IPS DF 19.7 (cell line): ENCODE measurements around the gene ARID3A.

ENCODE experiments used
- DNase-seq: peaks from one replicate; pipeline ENCODE4 v3.0.0-alpha.2; 2013; ENCODE audit warnings: low read depth, low spot score

The ARID3A gene

DNA sequence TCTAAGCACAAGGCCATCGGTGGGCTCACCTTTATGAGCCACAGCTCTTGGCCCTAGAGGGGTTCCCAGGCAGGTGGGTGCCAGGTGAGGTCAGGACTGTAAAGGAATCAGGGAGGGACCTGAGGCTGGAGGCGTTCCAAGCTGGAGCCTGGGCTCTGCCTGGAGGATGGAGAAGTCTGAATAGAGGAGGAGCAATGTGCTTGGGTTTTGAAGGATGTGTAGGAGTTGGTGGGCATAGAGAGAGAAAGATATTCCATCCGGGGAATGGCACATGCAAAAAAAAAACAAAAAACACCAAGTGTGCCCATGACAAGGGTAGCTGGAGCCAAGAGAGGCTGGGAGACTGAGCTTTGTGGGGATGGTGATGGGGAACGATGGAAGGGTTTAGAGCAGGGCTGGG lies 76.8 kb downstream of the ARID3A start:
- DNase-seq: no peak

DNA sequence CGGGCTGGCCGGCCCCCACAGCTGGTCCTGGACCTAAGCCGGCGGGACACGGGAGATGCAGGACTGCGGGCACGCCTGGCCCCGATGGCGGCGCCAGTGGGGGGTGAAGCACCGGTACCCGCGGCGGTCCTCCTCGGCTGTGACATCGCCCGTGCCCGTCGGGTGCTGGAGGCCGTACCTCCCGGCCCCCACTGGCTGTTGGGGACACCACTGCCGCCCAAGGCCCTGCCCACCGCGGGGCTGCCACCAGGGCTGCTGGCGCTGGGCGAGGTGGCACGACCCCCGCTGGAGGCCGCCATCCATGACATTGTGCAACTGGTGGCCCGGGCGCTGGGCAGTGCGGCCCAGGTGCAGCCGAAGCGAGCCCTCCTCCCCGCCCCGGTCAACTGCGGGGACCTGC lies 77.4 kb downstream of the ARID3A start:
- DNase-seq: no peak

DNA sequence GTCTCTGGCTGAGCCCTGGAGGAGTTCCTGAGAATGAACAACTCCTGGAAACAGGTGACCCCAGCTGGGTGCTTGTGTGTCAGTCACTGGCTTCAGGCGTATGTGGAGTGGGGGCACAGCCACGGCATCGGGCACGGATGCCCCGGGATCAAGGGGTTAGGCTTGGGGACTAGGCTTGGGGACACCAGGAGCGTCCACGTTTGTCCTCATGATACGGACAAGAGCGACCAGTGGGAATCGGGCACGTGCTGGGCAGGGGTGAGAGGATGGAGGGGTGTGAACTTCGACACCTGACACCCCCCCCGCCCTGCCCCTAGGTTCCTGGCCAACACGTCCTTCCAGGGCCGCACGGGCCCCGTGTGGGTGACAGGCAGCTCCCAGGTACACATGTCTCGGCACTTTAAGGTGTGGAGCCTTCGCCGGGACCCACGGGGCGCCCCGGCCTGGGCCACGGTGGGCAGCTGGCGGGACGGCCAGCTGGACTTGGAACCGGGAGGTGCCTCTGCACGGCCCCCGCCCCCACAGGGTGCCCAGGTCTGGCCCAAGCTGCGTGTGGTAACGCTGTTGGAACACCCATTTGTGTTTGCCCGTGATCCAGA lies 78.5 kb downstream of the ARID3A start:
- DNase-seq: no peak

DNA sequence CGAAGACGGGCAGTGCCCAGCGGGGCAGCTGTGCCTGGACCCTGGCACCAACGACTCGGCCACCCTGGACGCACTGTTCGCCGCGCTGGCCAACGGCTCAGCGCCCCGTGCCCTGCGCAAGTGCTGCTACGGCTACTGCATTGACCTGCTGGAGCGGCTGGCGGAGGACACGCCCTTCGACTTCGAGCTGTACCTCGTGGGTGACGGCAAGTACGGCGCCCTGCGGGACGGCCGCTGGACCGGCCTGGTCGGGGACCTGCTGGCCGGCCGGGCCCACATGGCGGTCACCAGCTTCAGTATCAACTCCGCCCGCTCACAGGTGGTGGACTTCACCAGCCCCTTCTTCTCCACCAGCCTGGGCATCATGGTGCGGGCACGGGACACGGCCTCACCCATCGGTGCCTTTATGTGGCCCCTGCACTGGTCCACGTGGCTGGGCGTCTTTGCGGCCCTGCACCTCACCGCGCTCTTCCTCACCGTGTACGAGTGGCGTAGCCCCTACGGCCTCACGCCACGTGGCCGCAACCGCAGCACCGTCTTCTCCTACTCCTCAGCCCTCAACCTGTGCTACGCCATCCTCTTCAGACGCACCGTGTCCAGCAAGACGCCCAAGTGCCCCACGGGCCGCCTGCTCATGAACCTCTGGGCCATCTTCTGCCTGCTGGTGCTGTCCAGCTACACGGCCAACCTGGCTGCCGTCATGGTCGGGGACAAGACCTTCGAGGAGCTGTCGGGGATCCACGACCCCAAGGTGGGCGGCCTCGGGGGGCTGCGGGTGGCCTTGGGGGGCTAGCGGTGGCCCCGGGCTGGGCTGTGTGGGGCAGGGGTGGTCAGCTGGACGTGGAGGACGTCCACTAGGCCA lies 79.2 kb downstream of the ARID3A start:
- no peak for DNase-seq

DNA sequence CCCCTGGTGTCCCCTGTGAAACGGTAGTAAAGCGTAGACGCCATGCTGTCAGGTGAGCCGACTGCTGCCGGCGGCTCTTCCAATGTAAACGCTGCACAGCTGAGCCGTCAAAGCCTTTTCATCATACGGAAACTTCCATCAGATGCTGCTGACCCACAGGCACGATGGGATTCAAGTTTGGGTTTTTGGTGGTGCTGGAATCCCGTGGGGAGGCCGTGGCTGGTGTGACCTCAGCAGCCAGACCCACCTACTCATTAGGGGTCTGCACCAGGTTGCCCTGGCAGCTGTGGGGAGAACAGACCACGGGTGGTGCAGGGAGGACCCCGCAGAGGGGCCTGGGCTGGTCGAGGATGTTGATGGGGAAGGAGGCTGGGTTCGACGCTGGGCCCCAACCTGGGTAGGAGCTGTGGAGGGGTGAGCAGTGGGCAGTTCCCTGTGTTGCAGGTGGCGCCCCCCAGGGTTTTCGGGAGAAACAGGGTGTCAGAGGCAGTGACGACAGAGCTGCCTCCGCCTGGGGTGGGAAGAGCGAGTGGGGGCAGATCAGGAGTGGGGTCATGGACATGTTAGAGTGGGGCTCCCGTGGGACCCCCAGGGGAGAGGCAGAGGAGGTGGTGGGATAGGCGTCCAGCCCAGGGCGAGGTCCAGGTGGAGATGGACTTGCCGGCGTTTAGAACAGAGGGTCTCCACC lies 81.0 kb downstream of the ARID3A start:
- no peak for DNase-seq

DNA sequence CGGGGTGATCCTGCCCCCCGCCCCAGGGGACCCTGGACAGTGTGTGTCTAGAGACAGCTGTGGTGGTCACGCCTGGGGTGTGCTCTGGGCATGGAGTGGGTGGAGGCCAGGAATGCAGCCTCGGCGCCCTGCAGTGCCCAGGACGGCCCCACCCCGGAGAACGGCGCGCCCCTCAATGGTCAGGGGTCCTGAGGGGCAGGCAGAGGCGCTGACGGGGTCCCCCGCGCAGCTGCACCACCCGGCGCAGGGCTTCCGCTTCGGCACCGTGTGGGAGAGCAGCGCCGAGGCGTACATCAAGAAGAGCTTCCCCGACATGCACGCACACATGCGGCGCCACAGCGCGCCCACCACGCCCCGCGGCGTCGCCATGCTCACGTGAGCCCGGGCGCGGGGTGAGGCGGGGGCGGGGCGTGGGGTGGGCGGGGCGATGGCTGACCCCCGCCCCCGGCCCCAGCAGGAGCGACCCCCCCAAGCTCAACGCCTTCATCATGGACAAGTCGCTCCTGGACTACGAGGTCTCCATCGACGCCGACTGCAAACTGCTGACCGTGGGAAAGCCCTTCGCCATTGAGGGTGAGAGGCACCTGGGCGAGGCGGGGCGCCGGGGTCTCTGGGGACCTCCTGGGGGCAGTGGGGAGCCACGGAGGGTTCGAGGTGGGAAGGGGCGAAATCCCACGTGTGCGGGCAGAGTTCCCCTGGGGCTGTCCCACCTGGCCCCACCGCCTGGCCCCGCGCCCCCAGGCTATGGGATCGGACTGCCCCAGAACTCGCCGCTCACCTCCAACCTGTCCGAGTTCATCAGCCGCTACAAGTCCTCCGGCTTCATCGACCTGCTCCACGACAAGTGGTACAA lies 81.8 kb downstream of the ARID3A start:
- DNase-seq: no peak

DNA sequence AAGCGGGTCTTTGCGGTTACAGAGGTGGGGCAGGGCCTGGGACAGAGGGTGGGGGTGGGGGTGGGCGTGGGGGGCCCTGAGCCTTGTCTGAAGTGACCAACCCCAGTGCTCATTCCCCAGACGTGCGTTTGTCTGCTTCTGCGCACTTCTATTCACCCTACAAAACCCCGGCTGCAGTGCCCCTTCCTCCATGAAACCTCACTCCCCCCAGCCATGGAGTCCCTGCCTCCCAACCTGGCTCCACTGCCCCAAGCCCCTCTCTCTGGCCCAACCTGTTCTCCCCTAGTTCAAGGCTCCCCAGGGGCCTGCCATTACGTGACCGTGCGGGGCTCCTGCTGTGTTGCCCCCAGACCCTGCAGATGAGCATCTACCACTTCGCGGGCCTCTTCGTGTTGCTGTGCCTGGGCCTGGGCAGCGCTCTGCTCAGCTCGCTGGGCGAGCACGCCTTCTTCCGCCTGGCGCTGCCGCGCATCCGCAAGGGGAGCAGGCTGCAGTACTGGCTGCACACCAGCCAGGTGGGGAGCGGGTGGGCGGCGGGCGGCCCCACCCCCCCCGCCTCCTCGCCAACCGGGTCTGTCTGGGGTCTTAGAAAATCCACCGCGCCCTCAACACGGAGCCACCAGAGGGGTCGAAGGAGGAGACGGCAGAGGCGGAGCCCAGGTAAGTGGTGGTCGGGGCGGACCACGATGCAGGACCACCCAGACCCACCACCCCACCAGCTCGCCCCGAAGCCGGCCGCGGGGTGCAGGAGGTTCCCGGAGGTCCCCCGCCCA lies 82.6 kb downstream of the ARID3A start:
- DNase-seq: no peak

DNA sequence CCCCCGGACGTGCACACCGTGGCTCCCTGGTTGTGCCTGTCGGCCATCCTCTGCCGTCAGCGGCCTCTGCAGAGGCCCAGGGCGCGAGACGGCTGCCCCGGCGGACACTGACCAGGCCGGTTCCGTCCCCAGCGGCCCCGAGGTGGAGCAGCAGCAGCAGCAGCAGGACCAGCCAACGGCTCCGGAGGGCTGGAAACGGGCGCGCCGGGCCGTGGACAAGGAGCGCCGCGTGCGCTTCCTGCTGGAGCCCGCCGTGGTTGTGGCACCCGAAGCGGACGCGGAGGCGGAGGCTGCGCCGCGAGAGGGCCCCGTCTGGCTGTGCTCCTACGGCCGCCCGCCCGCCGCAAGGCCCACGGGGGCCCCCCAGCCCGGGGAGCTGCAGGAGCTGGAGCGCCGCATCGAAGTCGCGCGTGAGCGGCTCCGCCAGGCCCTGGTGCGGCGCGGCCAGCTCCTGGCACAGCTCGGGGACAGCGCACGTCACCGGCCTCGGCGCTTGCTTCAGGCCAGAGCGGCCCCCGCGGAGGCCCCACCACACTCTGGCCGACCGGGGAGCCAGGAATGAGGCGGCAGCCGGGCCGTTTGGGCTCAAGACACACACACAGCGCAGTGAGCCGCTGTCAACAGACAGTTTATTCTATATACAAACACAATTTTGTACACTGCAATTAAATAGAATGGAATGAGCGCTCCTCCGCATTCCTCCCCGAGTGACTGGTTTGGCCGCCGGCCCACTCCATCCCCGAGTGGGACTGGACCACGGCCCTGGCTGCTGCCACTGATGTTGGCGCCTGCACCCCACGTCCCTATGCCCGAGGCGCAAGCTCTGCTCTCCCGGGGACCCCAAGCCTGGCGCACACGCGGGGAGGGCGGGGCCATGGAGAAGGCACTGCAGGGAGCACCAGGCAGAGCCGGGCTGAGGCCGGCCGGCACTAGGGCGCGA lies 83.5 kb downstream of the ARID3A start:
- no peak for DNase-seq

DNA sequence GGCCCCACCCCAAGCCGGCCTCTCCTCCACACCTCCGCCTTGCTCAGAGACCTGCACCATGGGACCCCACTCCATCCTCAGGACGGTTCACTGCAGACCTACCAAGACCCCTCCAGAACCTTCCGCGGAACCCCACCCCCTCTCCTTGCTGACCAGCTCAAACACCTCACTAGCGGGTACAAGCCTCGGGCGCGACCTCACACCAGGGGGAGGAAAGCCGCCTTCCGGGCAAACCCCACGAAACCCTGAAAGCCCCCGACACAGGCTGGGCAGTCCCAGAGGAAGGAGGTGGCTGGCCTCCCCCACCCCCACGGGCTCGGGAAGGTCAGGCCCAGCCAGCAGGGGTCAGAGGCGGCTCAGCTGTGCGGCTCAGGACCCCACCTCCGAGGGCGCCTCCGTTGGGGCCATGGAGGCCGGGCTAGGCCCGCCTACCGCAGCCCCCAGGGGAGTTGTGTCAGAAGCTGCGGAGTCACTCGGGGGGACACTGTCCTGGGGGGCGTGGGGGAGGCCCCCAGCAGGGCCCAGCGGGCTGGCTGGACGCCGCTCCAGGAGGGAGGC lies 84.2 kb downstream of the ARID3A start:
- DNase-seq: no peak

DNA sequence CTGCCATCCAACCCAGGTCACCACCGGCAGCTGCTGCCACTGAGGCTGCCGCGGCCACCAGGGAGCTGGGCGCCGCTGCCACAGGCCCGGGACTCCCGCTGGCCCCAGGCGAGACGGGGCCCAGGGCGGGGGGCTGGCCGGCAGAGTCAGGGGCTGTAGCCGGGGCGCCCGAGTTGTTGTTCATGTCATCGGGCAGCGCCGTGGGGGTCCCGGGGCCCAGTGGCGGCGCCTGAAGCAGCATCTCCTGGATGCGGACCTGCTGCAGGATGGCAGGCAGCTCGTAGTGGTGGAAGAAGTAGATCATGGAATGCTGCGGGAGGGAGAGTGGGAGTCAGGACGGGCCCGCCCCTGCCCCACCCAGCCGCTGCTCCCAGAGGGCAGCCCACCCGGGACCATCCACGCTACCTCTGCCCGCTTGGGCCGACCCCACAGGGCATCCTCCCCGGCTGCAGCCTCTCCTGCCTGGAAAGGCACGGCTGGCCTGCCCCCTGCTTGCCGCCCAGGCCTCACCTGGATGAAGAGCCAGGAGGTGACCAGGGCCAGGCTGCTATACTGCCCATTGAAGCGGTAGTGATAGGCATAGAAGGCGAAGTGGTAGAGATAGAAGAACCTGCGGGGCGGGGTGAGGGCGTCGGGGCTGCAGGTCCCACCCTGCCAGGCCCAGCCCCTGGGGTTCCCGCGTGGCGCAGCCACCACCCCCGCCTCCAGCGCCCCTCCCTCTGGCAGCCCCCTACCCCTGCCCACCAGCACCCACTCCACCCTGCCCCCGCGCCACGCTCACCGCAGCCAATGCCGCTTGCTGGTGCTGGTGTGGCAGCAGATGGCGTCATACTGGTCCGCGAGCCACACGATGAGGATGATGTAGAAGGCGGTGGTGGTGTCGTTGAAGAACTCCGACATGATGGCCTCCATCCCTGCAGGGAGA lies 85.0 kb downstream of the ARID3A start:
- DNase-seq: no peak

DNA sequence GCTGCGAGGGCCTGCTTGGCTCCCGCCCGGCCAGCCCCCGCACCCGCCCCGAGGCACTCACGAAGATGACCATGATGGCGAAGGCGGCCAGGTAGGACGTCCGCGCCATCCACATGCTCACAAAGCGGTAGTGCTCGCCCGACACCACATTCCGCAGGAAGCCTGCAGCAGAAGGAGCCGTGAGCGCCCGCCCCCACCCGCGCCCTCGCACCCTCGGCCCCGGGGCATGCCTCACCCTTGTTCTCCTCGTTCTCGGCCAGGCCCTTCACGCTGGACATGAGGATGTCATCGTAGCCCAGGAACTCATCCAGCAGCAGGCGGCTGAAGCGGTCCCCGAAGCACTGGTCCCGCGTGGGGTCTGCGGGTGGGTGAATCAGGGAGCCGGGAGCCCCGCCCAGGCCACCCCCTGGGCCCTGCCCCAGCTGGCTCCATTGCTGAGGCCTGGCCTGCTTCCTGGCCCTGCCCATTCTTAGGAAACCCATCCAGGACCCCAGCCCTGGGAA lies 86.0 kb downstream of the ARID3A start:
- DNase-seq: no peak

DNA sequence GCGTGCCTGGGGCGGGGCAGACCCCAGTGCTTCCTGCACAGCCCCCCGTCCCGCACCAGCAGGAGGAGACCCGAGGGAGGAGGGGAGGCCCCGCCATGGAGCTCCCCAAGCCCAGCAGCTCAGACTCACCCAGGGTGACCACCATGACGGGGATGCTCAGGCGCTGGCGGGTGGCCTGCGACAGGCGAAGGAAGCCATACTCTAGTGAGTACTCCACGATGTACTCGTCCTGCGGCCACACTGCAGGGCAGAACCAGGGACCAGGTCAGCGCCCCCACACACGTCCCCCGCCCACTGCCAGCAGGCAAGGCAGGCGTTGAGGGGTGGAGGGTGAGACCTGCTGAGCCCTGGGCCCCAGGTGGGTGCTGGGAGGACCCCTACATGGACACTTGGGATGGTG lies 86.5 kb downstream of the ARID3A start:
- no peak for DNase-seq

DNA sequence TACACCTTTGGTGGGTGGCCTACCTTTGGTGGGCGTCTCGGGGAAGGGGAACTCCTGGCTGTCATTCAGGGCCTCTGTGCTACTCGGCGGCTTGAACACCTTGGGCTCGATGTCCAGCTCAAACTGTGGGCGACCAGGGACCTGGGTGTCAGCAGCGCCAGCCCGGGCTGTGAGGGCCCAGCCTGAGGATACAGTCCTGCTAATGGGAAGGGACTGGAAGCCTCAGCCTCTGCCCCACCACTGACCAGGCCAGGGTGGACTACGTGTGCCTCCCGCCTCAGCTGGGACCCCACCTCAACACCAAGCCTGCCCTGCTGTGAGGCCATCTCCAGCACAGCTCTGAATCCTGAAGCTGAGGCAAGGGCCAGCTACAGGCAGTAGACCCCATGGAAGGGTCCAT lies 87.4 kb downstream of the ARID3A start:
- no peak for DNase-seq

DNA sequence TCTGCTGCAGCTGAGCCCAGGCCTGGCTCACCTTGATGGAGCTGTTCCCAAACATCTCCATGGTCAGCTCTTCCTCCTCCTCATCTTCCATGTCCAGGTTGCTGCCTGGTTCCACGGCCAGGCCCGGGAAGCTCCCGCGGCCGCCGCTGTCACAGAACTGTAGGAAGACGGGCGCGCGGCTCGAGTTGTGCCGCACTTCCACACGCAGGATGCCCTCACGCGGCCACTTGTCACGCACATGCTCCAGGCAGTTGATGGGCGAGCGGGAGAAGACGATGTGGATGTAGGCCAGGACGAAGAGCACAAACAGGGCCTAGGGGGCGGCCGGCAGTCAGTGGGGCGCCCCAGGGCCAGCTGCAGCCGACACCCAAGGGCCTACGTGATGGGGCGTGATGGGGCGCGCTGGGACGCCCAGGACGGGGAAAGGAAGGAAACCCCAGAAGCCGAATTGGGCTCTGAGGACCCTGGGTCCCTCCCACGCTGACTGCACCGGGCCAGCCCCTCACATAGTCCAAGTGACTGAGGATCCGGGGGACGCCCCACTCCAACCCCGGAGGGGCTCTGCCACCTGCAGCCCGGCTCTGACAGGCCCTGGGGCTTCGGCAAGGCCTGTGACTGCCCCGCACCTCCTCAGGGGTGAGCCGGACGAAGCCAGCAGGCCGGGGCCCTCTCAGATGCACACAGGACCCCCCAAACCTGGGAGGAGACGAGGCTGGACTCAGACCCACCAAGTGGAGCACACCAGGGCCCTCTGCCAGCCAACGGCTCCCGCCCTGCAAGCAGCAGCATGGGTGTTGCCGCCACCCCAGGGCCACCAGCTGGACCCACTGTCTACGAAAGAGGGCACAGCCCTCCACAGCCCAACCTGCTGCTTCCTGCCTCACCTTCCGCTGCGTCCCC lies 88.6 kb downstream of the ARID3A start:
- no peak for DNase-seq

DNA sequence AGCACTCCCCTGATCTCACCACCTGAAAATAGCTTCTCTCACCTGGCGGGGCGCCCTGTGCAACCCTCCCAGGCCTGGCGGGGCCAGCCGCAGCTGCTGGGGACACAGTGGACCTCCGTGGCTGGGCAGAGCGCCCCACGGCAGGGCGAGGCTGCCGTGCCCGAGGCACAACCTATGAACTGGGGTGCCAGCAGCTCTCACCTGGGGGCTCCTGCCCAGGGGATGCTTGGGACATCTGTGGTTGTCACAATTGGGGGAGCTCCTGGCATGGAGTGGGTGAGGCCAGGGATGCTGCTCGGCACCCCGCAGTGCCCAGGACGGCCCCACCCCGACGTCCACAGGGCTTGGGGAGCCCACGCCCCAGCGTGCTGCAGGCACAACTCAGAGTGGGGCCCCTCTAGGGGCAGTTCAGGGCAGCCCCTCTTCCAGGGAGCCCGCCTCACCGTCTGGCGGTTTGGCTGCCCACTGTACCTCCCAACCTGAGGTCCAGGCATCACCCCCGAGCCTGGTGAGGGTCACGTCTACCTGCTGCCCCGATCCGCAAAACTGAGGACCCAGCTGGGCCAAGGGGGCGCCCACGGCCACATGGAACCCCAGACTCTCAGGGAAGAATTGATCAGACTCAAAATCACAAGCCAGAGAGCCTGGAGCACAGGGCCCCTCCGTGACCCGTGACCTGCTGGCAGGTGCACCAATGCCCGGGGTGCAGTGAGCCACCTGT lies 89.4 kb downstream of the ARID3A start:
- no peak for DNase-seq

DNA sequence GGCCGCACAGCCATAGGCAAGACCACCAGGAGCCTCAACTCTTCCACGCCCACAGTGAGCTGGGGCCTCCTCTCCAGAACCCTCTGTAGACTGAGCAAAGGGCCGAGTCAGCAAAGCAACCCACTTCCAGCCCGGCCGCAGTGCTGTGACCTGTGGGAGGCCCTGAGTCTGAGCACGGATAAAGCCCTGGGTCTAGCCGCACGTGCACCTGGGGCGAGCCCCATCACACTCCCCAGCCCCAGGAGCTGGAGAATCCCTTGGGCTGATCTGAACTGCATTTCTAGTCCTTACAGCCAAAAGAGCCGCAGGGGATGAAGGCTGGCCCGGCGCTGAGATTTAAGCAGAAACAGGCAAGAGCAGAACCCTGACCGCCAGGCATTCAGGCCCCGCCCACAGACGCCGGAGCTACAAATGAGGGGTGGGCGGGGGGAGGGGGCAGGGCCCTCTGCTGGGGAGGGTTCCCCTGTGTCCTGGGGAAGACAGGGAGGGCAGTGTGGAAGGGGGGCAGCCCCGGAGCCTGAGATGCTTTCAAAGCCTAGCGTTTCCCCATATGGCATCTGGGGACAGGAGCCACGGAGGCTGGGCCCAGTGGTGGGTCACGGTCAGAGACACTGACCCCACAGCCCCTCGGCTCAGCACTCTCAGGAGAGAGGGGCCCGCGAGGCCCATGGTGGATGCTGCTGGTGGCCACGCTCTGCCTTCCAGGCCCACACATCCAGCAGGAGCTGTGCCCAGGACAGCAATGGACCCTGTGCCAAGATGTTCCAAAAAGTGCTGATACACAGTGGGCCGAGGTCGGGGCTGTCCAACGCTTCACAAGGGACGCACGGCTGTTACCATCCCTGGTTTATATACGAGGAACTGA lies 90.2 kb downstream of the ARID3A start:
- DNase-seq: no peak
